ENCODE measurements around the gene FST.

The FST gene

GRCh38 chr5:53480416-53481158, at the start of gene FST:
Gene FST (plus strand): TSS chr5:53480629. CDS start chr5:53480792, 163 bp downstream.
- DNase-seq (ENCODE audit: low read depth), result no peak

- DNase-seq (ENCODE audit: low read depth), result no peak
Observed at GRCh38 chr5:53431665-53432064, 48.8 kb upstream of the FST start.

DNA sequence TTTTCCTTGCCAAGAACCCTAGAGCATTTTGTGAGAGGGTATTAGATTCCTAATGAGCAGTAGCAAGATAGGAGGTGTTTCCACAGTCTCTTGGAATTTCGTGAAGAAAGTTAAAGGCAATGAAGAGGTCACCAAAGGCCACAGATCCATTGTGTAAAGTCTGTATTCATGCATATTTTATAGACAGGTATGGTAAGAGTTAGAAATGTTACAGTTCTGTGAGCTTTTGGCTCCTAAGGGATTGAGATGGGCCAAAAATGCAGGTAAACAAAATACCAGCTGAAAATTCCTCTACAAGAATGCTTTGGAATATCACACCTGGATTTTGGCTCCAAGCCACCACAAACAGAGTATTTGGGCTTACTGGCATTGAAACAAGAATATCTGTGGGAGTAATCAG, 47.4 kb upstream of the FST start:
- DNase-seq (ENCODE audit: low read depth), result no peak

GRCh38 chr5:53434541-53434940, 45.9 kb upstream of the FST start:
- DNase-seq (ENCODE audit: low read depth), result no peak

DNA sequence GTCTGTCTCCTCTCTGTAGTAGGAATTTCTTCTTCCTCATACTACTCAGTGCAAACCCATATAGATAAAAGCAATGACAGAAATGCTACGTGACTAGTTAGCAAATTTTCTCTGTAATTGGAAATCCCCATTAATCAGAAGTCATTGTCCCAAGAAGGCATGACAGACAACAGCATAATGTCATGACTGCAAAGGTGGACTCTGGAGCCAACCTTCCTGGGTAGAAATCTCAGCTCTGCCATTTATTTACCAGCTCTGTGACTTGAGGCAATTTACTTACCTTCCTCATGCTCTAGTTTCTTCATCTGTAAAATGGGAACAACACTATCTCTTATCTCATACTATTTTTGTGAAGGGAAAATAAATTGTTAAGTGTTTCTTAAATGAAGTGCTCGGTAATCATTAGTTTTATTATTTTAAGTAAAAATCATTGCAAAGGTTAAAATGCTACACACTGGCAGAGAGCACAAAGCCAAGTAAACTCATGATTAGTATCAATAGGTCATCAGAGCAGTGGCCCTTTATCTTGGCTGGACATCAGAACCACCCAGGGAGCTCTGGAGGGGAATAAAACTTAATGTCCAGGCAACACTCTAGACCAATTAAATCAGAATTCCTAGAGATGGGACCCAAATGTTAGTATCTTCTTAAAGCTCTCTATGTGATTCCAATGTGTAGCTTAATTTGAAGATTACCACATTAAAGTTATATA, 43.8 kb upstream of the FST start:
- DNase-seq (ENCODE audit: low read depth), result no peak

- DNase-seq (ENCODE audit: low read depth), result no peak
Observed at GRCh38 chr5:53438079-53438478, 42.4 kb upstream of the FST start.

DNA sequence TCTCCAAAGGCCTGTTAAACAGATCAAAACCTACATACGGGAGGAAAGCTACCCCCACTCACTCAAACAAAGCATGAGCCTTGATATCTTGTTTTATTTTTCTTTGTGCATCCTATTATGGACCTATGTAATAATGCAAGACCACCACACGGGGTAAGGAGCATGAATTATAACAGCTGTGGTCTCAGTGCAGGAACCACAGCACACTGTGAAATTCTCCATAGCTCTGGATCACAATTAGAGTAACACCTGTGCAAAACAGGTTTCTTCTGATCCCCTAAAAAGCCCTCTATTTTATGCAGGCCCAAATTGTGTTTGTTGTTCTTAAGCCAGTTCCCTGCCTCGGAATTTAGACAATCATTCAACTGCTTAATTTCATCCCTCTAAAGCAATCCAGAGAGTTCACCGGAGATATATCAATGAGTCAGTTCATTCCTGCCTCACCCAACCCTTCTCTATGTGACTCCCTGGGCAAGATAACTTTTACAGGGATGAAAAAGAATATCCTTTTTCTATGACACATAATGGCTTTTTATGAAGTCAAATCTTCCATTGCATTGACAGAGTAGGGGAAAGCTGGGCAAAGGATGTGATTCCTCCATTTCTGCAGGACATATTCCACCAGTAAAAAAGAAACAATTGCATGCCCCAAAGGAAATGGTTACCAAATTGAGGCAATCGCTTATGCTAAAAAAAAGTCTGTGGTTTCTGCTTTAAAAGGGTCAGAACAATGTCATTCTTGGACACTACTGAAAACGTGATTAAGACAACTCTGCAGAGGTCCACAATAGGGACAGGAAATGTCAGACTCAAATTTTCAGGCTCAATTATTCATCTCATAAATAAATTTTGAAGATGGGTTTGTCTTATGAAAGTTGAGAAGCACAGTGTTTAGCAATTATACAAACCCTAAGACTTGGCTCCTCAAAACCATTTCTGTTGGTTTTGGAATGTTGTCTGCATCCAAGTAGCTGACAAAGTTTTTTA, 41.6 kb upstream of the FST start:
- no peak for DNase-seq (ENCODE audit: low read depth)

DNA sequence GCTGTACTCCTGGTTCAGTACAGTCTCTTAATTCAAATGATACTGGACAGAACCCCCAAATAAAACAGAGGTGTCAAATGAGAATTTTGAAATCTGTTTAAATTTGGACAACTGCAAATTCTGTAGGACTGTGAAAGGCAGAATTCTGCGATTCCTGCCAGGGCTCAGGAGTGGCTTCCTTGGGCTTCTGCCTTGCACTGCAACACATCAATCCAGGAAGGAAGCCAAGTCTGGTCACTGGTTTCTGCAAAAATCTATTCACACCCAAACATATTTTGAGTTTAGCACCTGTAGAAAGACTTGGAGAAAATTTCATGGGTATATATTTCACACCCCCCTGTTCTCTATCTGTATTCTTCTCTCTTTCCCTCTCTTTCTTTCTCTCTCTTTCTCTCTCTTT, 37.5 kb upstream of the FST start:
- DNase-seq (ENCODE audit: low read depth), result no peak

- no peak for DNase-seq (ENCODE audit: low read depth)
Observed at GRCh38 chr5:53445569-53445968, 34.9 kb upstream of the FST start.

- DNase-seq (ENCODE audit: low read depth), result no peak
Observed at GRCh38 chr5:53446908-53447307, 33.5 kb upstream of the FST start.

- DNase-seq (ENCODE audit: low read depth), result no peak
Observed at GRCh38 chr5:53448851-53449250, 31.6 kb upstream of the FST start.

GRCh38 chr5:53453898-53454718, 26.3 kb upstream of the FST start:
- DNase-seq (ENCODE audit: low read depth), result no peak

DNA sequence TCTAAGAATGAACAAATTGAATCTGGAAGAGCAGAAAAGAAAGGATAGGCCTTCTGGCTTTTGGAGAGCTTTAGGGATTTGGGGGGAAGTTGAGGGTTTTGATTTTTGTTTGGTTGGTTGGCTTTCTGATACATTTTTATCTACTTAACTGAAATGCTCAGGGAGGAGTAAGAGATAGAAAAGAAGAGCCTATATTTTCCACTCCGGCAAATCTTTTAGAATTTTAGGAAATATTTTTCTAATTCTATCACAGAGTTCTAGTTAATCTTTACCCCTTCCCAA, 25.8 kb upstream of the FST start:
- DNase-seq (ENCODE audit: low read depth), result no peak

GRCh38 chr5:53456366-53456765, 24.1 kb upstream of the FST start:
- no peak for DNase-seq (ENCODE audit: low read depth)

DNA sequence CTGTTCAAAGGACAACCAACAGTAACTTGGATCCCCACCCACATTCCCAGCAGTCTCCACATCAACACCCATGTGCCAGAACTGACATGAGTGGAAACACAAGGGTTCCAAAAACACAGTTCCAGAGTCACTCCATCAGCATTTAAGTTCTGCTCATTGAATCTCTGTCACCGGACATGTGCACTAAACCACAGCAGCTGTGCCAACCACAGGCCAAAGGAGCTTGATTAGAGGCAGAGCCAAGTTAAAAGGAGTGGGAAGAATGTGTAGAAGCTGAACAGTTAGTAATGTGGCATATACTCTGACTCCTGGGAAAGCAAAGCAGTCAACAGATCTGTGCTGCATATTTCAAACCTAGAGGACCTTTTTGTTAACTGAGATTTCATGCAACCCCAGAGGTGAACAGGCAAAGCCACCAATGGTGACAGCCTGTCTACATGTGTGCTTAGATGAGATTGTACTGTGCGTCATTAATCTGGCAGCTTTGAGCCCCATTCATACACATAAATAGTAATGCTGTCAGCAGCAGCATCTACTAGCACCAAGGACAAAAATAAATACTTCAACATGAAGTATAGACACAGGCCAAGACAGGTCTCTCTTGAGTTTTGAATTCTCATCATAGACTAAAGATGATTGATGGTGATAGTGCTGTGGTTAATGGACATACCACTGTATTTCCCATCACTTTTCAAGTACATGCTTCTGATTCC, 16.4 kb upstream of the FST start:
- DNase-seq (ENCODE audit: low read depth), result no peak

- DNase-seq (ENCODE audit: low read depth), result no peak
Observed at GRCh38 chr5:53464722-53465121, 15.7 kb upstream of the FST start.

GRCh38 chr5:53469946-53470687, 10.3 kb upstream of the FST start:
- DNase-seq (ENCODE audit: low read depth), result no peak

GRCh38 chr5:53472279-53472678, 8.2 kb upstream of the FST start:
- DNase-seq (ENCODE audit: low read depth), result no peak

DNA sequence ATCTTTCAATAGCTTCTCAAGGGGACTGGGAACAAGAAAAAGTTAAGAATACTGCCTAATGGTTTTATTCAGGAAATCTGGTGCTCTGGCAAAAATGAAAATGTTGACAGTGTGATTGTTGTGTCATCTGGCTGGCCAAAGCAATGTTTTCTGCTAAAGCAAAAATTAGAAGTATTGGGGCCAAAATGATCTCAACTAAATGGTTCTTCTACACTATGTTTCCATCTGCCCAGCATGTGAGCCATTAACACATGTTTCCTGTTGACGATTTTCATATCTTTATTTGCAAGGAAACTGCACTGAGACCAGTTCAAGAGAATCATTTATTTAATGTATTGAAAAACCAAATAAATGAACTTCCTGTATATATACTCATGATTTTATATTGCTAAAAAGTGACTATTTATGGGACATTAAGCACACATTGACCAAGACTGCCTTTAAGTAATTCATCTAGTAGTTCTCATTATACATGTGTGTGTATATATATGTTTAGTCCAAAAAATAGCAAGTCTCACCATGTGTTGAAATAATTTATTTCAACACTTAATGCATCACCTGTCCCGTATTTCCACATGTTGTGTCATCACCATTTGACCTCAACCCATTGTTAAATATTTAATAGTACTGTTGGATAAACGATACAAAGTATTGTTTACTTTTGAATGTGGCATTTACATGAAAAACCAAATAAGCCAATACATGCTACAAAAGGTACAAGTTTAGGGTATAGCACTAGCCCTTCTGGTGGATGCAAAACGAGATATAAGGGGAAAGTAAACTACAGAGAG, 7.5 kb upstream of the FST start:
- no peak for DNase-seq (ENCODE audit: low read depth)

DNA sequence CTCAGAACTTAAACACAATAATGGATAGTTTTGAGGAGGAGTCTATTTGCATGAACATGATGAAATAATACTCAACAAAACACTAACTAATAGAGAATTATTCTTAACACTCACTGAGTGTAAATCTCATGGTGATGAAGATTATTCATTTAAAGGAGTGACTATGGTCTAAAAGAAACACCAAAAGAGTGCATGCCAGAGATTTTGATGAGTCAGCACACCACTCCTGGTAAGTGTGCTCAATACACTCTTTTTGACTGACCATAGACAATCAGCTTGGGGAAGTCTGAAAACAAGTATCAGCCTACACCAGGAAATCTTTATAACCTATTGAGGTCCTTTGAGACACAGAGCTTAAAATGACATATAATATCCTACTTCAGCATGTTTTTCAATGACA, 6.8 kb upstream of the FST start:
- DNase-seq (ENCODE audit: low read depth), result no peak
